Islet of Langerhans (tissue), 1 donor: ENCODE data around the gene MCTP2.
A peak's percentile ranks its signal among the peaks of the same experiment; 100 is the strongest.

Experiments
- FAIRE-seq: peaks from one replicate; lab custom pipeline; 2011; peaks lifted over from hg19 to GRCh38; lab: Jason Lieb, UNC

Gene MCTP2

GRCh38 chr15:94298364-94298763 lies 67.0 kb downstream of the MCTP2 start:
- no peak for FAIRE-seq

DNA sequence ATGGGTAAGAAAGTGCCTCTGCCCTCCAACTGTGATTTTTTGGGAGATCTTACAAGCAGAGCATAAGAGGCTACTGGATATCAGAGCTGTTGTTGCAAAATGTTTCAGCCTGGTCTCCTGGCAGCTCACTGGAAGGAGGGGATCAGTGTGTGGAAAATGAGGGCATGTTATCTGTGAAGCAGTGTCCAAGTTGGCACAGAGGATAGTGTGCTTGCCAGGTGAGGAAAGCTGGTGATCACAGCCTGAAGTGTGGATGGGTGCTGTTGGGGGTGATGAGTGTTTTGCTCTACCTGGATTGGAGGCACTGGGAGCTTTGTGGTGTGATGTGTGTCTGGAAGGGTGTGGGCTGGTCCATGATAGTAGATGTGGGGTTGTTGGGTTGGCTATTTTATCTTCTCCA lies 69.3 kb downstream of the MCTP2 start:
- no peak for FAIRE-seq

DNA sequence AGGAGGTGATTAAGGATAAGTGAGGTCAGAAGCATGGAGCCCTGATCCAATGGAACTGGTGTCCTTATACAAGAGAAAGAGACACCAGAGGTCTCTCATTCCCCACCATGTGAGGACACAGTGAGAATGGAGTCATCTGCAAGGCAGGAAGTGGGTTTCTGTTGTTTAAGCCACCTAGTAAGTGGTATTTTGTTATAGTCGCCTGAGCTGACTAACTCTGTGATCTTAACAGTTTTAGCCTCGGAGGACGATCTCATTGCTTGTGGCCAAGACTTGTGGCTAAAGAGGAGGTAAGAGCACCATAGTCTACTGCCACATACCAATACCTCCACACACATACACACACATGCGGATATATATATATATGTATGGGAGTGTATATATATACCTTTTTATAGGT lies 73.8 kb downstream of the MCTP2 start:
- FAIRE-seq, result no peak

DNA sequence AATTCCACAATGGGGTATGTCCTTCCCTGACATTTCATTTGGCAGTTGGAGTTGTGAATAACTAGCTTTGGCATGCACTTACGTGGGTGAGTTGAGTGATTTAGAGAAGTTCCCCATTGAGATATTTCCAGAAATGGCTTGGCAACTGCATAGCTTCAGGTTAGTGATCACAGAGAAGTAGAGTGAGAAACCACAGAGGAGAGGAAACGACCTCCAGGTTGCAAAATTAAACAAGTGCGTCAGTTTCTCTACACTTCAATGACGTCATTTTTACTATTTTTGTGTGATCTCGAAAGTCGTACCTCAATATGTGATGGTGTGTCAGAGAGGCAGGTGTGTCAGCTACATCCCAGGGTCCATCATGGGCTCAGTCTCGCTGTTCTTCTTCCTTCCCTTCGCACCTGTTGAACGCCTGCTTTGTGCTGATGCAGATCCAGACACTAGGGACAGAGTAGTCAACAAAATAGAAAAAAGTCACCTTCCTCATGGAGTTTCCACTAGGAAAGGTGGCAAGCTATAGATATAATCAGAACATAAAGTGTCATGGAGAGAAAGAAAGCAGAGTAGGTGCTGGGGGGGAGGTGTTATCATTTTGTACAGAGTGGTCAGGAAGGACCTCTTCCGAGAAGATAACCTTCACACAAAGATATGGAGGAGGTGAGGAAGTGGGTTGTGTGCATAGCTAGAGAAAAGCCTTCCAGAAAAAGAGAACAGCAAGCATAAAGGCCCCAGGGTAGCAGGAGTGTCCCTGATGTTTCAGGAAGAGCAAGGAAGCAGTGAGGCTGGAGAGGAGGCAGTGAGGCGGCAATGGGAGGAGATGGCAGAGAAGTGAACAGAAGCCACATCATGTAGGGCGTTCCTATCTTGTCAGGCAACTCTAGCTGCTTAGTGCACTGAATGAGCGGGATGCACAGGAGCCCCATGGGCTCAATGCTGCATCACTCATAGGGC lies 75.6 kb downstream of the MCTP2 start:
- no peak for FAIRE-seq

DNA sequence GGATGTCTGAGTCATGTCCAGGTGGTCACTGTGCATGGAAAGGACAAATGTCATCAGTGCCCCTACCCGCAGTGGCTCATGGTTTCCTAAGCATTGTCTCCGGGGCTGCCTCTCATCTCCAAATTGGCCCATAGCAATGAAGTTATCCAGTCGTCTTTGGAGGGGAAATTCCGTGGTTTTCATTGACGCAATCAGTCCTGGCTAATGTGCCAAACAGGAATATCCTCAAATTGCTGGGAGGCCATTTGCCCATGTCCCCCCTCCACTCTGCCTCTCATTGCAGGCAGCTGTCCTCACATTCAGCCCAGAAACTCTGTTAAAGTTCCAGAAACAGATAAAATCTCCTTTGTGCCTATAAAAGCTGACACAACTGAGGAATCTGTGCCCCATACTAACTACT lies 81.6 kb downstream of the MCTP2 start:
- FAIRE-seq, result no peak

- FAIRE-seq, result no peak
Observed at GRCh38 chr15:94314639-94315038, 83.3 kb downstream of the MCTP2 start.

DNA sequence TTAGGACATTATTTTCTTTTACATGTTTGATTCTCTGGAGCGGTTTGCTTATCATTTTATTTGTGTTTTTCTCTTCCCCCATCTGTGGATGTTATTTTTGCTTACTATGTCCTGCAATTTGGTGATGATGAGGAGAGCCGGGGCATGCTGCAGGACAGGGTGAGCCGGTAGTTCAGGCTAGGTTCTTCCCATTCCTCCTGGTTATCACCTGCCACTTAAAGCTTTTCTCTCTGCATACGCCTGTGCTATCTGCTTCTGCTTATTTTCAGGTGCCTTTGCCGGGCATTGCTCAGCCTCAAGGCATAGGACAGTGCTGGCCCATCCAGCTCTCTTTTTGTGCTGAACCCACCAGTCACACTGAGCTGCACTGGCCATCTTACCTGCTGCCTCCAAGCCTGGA lies 85.8 kb downstream of the MCTP2 start:
- no peak for FAIRE-seq

GRCh38 chr15:94322141-94322540 lies 90.8 kb downstream of the MCTP2 start:
- no peak for FAIRE-seq

DNA sequence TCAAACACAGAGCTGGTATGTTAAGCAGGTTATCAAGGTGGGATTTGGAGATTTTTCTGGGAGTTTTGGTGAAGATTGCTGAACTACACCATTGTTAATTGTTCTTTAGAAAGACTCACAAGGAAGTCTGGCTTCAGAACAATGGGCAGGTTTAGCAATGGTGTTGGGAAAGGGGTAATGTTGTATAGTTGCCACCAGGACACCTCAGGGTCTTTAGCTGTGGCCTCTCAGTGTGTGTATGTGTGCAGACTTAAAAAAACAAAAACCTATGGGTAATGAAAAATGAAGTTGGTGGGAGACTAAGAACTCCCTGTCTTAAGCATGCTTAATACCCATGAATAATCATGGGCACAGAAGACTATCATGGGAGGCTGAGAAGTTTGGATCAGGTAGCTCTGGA lies 91.7 kb downstream of the MCTP2 start:
- no peak for FAIRE-seq

GRCh38 chr15:94324117-94324826 lies 92.9 kb downstream of the MCTP2 start:
- peak; percentile 98 for FAIRE-seq

DNA sequence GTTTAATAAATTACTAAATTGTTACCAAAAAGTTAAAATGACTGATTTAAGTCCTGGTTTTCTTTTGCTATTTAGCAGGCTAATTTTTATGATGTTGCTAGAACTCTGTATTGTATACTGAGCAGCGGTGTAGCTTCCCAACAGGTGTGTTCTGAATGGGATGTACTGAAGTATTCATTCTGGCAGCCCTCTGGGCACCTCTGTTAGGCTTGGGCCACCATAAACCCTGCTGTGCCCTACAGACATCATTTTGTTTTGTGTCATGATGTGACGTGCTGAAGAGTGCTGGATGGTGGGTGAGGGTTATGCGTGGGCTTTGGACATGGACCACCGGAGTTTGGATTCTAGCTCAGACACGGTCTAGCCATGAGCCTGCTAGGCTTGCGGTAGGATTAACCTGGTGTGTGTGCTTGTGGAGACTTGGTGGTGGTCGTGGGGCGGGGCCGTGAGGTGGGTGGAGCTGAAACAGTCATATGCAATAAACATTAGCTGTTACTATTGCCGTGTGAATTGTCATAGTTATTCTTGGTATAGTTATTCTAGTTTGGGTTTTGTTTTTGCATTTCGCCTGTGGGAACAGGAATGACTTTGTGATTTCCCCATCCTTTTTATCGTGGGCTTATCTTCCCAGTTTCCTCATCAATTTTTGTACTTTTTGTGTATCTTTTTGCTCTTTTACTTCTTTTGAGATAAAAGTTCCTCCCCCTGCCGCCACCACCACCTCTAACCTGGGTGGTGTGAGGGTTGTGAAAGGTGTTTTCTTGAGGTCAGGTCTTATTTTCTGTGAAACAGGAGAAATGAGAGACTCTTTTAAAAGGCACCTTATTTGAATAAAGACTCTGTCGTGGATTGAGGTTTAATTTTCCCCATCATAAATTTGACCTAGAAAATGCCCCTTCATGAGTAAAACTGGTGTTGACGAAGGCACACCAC lies 93.7 kb downstream of the MCTP2 start:
- no peak for FAIRE-seq

DNA sequence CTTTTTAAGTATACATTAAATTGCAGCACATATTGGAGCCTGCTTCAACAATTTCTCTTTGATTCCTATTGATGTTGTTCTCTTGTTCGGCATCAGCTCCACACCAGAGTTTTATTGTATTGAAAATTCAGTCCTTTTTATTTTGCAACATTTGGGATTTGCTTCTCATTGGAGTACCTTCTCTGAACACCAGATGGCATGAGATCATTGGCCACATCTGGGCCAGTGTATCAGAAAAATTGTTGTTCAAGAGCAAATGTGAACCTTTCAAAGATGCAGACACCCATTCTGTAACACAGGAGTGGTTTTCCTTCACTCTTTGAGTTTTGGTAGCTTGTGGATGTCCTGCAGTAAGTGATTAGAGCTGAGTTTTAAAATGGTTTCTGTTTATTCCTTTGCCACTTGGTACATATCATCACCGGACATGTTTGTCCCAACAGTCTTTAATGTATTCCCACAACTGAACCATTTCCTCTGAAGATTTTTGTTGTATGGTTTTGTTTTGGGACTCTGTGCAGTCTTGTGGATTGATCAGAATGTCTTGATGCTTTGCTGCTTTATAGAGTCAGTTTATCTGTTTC lies 96.1 kb downstream of the MCTP2 start:
- peak; percentile 94 for FAIRE-seq

DNA sequence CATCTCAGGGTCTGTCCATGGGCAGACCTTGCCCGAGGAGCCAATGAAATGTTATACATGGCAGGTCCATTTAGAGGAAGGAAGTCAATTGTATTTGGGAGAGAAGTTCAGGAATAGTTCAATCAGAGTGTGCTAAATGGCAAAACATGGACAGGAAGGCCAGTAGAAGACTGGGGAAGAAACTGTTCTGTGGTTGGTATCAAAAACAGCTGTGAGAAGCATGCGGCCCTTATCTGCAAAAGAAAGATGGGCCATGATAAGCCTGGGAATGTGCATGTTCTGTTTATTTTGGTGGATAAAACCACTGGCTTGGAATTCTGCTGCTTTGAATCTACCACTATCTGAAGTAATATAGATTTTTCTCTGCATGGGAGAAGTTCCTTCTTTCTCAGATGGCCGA lies 100.4 kb downstream of the MCTP2 start:
- FAIRE-seq, result no peak

- peak; percentile 55 for FAIRE-seq
Observed at GRCh38 chr15:94335616-94336015, 104.3 kb downstream of the MCTP2 start.

GRCh38 chr15:94336817-94337467 lies 105.6 kb downstream of the MCTP2 start:
- no peak for FAIRE-seq

DNA sequence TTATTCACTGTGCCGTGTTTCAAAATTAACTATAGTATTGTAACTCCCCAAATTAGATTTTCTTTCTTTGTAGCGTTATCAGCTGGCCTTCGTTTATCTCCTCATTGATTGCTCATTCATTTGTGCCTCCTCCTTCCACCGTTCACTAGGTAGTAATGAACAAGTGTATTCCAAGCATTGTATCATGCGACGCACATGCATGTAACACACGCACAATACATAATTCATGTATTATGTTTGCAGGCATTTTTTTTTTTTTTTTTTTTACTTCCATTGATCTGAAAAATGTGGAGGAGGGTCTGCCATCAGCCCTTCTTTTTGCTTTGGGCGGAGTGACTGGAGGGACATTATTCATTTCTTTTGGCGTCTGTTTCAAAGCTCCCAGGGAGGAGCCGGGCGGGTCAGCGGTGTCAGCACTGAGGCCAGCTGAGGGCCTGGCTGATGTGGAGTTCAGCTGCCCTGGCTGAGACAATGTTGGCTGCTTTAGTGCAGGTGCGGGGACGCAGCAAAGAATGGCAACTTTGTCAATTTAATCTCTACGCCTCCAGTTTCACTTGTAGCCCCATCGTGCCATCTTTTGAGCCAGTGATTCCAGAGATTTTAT lies 107.0 kb downstream of the MCTP2 start:
- FAIRE-seq, result no peak

DNA sequence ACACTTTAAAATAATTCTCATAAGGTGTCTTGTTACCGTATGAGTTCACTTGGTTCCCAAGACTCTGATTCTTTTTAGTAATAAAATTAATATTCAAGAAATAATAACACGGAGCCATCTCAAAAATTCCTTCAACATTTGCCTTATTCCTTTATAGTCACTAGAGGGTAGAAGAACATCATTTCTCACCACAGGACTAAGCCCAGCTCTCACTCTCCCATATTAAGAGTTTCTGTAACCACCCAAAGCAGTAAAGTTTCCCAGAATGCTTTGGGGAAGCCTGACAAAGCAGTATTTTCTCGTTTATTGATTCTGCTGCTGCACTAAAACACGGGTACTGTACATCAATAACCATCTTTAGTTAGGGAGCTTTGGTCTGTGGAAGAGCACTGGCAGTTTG lies 114.9 kb downstream of the MCTP2 start:
- peak; percentile 13 for FAIRE-seq

GRCh38 chr15:94348084-94348483 lies 116.7 kb downstream of the MCTP2 start:
- no peak for FAIRE-seq

DNA sequence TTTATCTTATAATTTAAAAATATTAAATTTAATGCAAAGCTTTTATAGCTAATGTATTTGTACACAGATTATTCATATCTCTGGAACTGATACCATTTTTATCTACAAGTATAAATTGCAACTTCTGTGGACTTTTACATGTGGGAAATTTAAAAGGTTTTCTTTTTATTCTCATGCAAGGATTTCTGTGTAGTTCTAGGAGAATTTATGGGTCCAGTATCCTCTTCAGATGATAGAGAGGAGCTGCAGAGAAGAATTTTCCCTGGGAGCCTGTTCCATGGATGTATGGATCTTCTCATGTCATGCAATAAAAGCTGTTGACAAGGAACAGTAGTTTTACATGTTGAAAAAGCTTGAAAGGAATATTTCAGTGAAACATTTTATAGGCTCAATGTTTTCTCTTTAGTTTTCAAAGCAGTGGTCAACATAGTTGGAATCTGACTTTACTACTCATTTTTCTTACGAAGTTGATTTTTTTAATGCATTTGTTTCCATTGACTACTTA lies 119.7 kb downstream of the MCTP2 start:
- no peak for FAIRE-seq

DNA sequence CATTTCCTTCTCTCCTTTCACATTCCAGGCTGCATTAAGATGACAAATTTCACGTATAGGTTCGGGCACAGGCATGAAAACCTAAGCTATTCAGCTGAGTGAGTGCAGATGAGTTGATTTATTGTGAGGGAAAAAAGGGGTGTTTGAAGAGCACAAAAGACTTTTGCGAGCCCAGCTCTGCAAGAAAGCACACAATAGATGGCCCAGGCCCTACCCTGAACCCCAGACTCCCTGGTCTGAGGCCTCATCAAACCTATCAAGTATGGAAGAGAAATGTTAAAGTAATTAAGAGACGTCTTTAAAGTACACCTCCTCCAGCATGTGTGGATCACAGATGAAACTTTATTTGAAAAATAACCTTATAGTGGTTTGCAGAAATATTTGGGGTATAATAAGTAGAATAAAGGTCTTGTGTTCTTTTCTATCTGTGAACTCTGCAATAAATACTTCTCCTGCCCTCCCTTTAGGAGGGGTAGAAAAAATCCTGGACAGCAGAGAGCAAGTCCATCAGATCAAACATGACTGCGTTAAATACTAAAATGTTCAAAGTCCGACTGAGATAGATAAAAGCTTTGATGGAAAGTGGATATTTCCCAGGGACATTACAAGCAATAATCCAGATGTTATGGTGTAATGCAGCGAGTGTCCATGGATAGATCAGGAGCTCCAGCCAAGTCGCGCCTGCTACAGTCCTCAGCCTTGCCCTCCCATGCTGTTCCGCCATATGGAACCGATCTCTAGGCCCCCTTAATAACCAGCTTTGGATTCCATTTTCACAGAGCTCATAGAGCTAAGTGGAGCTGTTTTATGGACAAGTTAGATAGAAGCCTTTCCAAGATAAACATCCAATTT lies 121.5 kb downstream of the MCTP2 start:
- FAIRE-seq, result no peak
